GM18511 (cell line): ENCODE measurements around the gene ELAVL4.
"Not testable (repeated sequence)": the region's sequence is repeated elsewhere in the genome, so short reads cannot be mapped to it uniquely, and the experiment has no call there.

Experiments
- ATAC-seq: cut with Tn5 transposase; IDR thresholded peaks from one replicate; pipeline ENCODE4 v1.9.1; 2021; ENCODE audit warnings: mild to moderate bottlenecking, moderate library complexity; ENCODE audit not compliant: unreplicated experiment

The ELAVL4 gene

GRCh38 chr1:50123071-50123470 is 14.4 kb downstream of the ELAVL4 start:
- no peak for ATAC-seq

DNA sequence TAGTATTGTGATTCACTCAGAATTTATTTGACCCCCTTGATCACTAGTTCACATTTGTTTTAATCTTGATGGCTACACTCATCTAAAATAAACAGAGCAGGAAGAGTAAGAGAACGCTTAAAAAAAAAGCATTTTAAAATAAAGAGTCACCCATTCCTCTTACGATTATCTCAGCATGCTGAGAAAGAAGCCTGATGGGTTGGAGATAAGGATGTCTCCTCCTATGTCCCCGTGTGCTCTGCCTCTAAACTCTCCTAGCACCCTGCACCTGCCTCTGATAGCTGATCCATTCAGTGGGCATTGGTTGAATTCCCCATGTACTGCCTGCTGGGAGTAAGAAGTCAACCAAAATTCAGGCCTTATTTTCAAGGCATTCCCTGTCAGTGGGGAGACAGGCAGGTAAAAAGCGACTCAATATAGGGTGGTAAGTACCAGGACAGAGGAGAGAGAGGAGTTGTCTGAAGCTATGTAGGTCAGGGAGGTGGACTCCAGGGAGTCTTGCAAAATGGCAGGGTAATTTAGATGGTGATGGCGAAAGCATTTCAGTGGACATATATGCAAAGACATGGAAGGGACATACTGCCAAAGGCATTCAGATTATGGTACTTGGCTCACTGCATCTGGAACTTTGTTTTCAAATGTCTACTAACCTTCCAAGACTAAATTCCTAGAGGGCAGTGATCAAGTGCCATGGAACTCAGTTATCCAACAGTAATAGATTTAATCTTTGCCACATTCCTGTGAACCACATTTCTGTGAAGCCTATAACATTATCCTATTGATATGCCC is 18.4 kb downstream of the ELAVL4 start:
- ATAC-seq, result no peak

DNA sequence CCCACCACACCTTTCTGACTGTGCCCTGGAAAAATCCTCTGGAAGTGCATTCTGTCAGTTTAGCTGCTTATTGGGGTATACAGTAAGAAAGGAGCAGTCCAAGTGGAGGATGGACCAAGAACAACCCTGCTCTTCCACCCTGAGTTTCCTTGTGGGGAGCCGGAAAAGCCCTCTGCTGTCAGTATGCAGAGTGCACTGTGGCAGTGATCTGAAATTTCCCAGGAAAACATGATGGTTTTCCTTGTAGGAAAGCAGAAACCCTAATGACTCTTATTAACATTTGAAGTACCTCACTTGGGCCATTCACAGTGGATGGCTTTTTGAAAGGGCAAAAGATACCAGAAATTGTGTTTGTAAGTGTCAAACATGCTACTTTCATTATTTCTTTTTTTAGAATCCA is 20.5 kb downstream of the ELAVL4 start:
- no peak for ATAC-seq

DNA sequence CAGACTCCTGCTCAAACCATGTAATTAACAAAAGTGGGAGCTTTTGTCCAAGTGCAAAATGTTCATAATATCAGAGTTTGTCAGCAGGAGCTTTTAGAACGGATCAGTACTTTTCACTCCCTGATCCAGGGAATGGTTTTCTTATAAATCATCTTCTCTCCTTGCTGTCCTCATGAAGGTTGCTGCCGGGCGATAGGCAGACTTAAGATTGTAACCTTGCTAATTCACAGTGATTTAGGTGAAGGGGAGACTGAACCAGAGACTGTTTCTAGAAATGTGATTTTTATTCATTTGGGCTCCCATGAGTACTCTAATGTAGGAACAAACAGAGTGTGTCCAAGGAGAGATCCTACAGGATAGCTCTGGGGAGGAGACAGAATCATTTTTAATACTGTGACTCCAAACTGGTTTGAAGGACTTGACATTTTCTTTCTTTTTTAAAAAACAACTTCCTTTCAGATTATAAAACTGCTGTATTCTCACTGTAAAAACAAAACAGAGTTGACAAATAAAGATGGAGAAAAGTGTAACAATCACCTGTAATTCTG is 23.7 kb downstream of the ELAVL4 start:
- no peak for ATAC-seq

GRCh38 chr1:50135716-50136115 is 27.0 kb downstream of the ELAVL4 start:
- no peak for ATAC-seq

DNA sequence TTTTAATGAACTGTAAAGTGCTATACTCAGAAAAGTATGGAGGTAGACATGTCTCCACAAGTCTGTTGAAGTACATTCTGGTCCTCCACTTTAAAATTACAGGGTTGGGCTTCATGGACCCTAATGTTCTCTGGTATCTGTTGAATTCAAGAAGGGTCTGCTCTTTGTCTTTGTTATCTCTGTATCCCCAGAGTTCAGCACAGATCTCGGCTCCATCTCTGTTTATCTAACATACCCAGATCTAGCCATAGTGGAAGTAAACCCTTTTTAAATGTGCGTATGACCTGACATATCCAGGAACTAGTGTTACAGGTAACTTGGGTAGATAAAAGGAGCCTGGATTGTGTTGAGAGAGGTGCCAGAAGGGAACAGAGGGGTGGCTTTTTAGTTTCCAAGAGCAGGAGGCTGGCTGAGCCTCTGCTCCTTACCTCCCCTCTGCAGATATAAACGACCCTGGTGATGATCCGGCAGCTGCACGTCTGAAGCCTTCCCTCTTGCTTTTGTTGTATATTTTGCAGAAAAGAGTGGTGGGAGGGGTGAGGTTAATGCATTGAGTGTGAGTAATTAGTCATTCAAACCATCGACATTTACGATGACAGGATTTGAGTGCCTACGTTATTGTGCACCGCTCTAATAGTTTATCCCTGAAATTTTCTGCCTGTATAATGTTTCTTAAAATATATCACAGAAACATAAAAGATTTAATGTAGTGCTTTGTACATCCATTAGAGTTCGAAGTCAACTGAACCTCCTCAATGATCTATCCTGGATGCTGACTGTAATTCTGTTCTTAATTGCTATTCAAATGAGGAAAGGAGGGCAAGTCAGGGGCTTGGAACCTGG is 30.8 kb downstream of the ELAVL4 start:
- ATAC-seq, result no peak

- ATAC-seq, result no peak
These were observed 31.4 kb downstream of the ELAVL4 start for GRCh38 chr1:50140182-50140447.

DNA sequence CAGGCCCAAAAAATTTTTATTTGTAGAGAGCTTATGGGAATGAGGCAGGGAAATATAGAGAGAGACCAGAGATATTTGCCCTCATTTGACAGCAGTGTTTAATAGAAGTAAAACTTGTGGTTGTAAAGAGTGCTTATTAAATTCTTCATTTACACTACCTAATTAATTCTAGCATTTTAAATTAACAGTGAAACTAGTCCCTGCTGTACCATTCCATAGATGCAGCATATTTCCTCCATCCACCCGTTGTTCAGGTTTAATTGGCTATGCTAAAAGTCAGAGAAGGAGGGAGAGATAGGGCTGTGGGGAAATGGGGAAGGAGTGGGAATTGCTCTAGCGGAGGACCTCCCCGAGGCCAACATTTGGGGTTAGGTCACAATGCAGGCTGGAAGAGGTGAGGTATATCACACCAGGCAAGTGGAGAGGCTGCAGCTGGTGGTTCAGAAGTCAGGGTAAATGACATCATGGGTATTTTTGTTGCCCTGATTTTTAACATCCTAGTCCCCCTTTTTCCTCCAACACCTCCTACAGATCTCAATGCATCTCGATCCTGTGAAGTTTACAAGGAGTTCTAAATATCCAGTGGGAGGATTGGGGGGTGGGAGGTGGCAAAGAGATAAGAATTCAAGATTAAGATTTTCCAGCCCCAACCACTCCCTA is 38.6 kb downstream of the ELAVL4 start:
- no peak for ATAC-seq

- ATAC-seq, result no peak
These were observed 39.6 kb downstream of the ELAVL4 start for GRCh38 chr1:50148142-50148923.

GRCh38 chr1:50152236-50152635 is 43.5 kb downstream of the ELAVL4 start:
- no peak for ATAC-seq

DNA sequence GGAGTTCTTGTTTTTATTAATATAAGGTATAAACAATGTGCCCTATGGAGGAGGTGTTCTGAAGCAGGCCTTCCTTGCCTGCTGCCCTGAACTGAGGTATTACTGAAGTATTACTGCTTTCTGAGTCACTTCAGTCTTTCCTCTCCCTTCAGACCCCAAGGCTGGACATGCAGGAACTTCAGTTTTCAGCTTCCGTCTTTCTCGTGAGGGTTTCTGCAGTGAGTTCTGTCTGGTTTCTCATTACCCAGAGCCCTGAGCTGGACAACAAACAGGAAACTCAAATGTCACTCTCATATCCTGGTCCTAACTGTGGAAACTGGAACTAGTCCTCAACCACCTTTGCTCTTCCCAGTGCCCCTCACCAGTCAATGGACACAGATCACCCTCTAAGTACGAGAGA is 46.8 kb downstream of the ELAVL4 start:
- ATAC-seq, result no peak

GRCh38 chr1:50156241-50157010 is 47.7 kb downstream of the ELAVL4 start:
- no peak for ATAC-seq

DNA sequence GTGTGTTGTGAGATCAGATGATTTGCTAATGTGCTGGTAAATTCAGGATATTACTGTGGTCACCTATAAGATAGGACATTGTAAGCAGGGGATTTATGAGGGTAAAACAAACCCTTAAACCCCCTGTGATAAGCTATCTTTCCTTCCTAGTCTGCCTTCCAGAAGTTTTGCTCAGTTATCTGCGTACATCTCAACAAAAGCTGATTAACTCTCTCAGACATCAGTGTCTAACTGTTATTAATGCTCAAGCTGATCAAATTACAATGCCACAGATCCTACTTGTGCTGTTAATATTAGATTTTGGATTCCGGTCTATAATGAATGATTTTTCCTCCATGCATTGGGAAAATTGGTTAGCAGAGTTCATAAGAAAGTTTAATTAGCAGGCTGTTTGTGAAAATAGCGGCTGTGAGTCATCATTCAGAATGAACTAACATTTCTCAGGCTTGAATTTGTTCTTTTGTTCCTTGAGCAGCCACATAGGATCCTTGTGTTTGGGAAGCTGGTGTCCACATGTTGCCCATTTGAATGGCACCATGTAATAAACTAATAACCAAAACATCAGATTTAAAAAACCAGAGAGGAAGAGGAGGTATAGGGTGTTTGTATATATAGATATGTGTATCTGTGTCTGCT is 48.7 kb downstream of the ELAVL4 start:
- no peak for ATAC-seq

DNA sequence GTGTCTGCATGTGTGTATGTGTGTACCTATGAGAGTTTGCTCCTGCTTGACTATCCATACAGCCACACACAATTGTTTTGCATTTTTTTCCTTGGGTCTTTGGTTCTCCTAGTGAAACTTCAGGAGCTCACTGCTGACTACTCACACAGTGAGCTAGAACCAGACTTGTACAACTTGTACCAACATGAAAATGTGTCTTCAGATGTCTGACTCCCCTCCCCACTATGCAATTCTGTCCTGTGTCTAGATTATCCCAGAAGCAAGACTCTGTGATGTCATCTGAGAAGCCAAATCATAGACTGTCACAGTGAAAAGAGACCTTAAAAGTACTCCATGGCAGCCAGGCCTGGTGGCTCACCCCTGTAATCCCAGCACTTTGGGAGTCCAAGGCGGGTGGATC is 49.7 kb downstream of the ELAVL4 start:
- no peak for ATAC-seq

- ATAC-seq, result no peak
These were observed 55.0 kb downstream of the ELAVL4 start for GRCh38 chr1:50163680-50164079.

DNA sequence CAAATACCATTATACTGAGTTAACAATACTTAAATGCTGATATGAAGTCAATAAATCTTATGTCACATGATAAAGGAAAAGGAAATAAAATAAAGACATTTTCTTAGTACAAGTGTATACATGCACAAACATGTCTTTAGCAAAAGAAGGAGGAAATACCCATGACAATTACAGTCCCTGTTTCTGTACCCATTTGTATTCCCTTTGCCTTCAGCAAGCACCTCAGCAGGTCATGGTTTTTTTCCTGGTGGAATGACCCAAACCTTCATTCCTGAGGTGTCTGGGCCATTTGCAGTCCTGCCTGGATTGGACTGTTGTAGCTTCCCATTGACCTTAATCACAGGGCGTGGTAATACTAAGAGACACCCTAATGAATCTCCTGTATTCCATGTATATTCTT is 57.6 kb downstream of the ELAVL4 start:
- ATAC-seq, result not testable (repeated sequence)

DNA sequence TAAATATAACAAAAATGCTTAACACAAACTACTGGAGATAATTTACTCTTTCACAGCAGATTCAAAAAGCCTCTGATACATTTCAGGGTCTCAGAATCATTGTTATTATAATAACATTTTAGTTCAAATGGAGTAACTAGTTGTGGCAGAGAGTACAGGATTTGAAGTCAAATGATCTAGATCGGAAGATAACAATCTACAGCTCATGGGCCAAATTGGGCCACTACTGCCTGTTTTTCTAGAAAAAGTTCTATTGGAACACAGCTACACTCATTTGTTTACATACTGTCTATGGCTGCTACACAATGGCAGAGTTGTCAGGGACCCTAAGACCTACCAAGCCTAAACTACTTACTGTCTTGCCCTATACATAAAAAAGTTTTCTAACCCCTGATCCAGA is 63.6 kb downstream of the ELAVL4 start:
- ATAC-seq, result no peak

DNA sequence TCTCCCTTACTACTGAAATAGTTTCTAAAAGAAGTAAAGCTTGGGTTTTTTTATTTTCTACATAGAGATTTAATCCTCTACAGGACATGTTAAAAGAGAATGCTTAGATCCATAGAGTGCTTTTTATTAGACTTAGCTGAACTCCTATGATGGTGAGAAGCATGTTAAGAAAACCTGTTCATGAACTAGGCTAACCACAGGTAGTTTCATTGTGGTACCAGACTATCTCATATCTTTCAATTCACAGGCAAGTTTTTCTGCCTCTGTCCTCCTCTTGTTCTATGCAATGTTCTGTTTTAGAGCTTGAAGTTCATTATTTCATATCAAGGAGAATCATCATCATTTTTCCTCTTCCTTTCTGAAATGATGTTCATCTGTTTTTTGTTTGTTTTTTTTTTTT is 65.4 kb downstream of the ELAVL4 start:
- no peak for ATAC-seq

DNA sequence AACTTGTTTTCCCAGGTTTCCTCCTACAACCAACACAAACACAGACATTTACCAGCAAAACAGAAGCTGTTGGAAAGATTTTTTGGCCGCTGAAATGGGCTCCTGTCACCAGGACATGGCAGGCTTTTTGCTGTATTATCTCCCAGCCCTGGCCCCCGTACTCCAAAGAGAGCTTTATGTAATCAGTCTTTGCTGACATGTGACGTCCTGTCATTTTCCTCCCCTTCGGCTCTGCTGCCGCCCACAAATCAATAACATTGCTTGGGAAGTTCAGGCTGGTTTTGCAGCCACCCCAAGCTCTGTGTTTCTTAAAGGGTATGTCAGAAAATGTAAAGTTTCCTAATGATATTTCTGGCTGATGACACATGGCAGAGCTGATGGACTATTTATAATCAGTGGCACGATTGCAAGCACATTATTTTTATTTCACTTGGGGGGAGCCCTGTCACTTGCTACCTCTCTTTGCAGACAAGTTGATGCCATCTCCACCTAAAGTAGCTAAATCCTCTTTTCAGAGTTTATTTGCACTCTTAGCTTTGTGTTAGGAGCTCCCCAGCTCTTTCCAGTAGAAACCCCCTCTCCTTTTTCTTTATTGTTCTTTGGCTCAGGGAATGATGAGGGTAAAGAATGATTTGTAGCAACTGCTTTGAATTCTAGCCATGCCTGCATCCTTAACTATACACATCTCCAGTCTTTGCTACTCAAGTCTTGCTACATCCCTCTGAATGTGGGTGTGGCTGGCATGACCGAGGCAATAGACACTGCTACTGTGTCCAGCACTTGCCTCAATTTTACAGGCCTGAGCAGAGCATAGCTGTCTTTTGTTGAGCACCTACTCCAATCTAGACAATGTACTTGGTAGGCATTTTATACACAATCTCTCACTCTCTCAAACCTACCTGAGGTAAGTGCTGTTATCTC is 67.3 kb downstream of the ELAVL4 start:
- no peak for ATAC-seq
